Activated naive CD8-positive, alpha-beta T cell treated with anti-CD3 and anti-CD28 coated beads, Interleukin-2, amount 10 ng/mL, durations not matched to agents 7 days and 5 days (primary cell): ENCODE results near the gene RNF151. TPM values are rescaled to one million over a fixed set of nuclear protein-coding genes. Genes with fewer than 3 reads are reported as not detected.
"Not testable (repeated sequence)": the region's sequence is repeated elsewhere in the genome, so short reads cannot be mapped to it uniquely, and the experiment has no call there.

Experiments
- ATAC-seq: fragments of 150-1000 bp; cut with Tn5 transposase; one replicate; pipeline ENCODE4 v1.10.0; 2021; ENCODE audit warnings: low read depth, moderate library complexity
- POLR2A ChIA-PET: fragments of 350-600 bp; sonication (Branson Sonifier 250); formaldehyde crosslinking; loops from one replicate; lab custom pipeline; 2021; ENCODE audit warnings: antibody characterized with exemption; lab: Charles Lee
- DNase-seq: peaks from one replicate; pipeline ENCODE4 v3.0.0; 2021
- H3K27ac Mint-ChIP-seq: one replicate; pipeline ENCODE4 v1.8.0; 2022; ENCODE audit warnings: mild to moderate bottlenecking, mixed read lengths
- H3K27me3 Mint-ChIP-seq: one replicate; pipeline ENCODE4 v1.8.0; 2022; ENCODE audit warnings: mild to moderate bottlenecking, moderate library complexity, mixed read lengths
- H3K36me3 Mint-ChIP-seq: one replicate; pipeline ENCODE4 v1.8.0; 2021; ENCODE audit warnings: mild to moderate bottlenecking, mixed read lengths
- H3K4me1 Mint-ChIP-seq: one replicate; pipeline ENCODE4 v1.8.0; 2021; ENCODE audit warnings: mixed read lengths
- H3K4me3 Mint-ChIP-seq: one replicate; pipeline ENCODE4 v1.8.0; 2022; ENCODE audit warnings: mild to moderate bottlenecking, moderate library complexity, mixed read lengths
- H3K9me3 Mint-ChIP-seq: one replicate; pipeline ENCODE4 v1.8.0; 2021; ENCODE audit warnings: mixed read lengths
- total RNA-seq, 2 experiments: library from RNA; stranded (reverse); gene quantifications; one replicate each; pipeline ENCODE4 v1.2.3, GENCODE V29; 2021

RNF151 gene
- not detected for total RNA-seq

GRCh38 chr16:1966460-1966859, at the start of gene RNF151:
Gene RNF151, plus strand, starts transcription at chr16:1966856. Its CDS starts 26 bp downstream, at chr16:1966882.
- Mint-ChIP-seq H3K27ac (peak within 1 kb of the TSS; percentile 96), H3K9me3 (no peaks in the 10 kb centered on the region), H3K36me3 (peaks cover 14% of the 10 kb centered on the region), H3K4me3 (peak within 1 kb of the TSS; percentile 96), H3K4me1 (peaks cover 31% of the 10 kb centered on the region), H3K27me3 (no peaks in the 10 kb centered on the region)
- DNase-seq (no peak), ATAC-seq (no peak)
- POLR2A ChIA-PET: interaction anchor here (1.4 to 3.6 kb wide), 5 partner anchors 15 to 189 kb away, joined by 3 to 50 read pairs (median 20); partner anchors contain the start of genes GFER, MSRB1, NOXO1 and TRAF7

GRCh38 chr16:1917056-1917664, 49.5 kb upstream of the RNF151 start:
- no peak overlapping the region for H3K27ac Mint-ChIP-seq
- H3K4me1 Mint-ChIP-seq: peaks cover 1% of the 10 kb centered on the region
- DNase-seq: no peak
- no peak overlapping the region for H3K4me3 Mint-ChIP-seq
- no peaks in the 10 kb centered on the region for H3K9me3 Mint-ChIP-seq
- peaks cover 61% of the 10 kb centered on the region for H3K27me3 Mint-ChIP-seq
- no peak for ATAC-seq
- POLR2A ChIA-PET: no interaction called here
- no peaks in the 10 kb centered on the region for H3K36me3 Mint-ChIP-seq

- peaks cover 1% of the 10 kb centered on the region for H3K4me1 Mint-ChIP-seq
- H3K36me3 Mint-ChIP-seq: no peaks in the 10 kb centered on the region
- no peak for ATAC-seq
- no peak overlapping the region for H3K4me3 Mint-ChIP-seq
- no peak overlapping the region for H3K27ac Mint-ChIP-seq
- H3K27me3 Mint-ChIP-seq: peaks cover 66% of the 10 kb centered on the region
- DNase-seq: no peak
- no peaks in the 10 kb centered on the region for H3K9me3 Mint-ChIP-seq
- POLR2A ChIA-PET: no interaction called here
These were observed 48.8 kb upstream of the RNF151 start for GRCh38 chr16:1917665-1918350.

- POLR2A ChIA-PET: no interaction called here
- H3K4me1 Mint-ChIP-seq: peaks cover 1% of the 10 kb centered on the region
- H3K36me3 Mint-ChIP-seq: no peaks in the 10 kb centered on the region
- DNase-seq (no peak), ATAC-seq (no peak)
- H3K27ac Mint-ChIP-seq: no peak within 1 kb of the TSS
- no peaks in the 10 kb centered on the region for H3K9me3 Mint-ChIP-seq
- H3K4me3 Mint-ChIP-seq: no peak within 1 kb of the TSS
- peaks cover 71% of the 10 kb centered on the region for H3K27me3 Mint-ChIP-seq
These were observed 48.0 kb upstream of the RNF151 start, which contains the start of gene HS3ST6 for GRCh38 chr16:1918351-1919326. Gene HS3ST6, minus strand, starts transcription at chr16:1918415. Its CDS starts 92 bp downstream, at chr16:1918323.

- Mint-ChIP-seq H3K27ac (no peak overlapping the region), H3K27me3 (peaks cover 73% of the 10 kb centered on the region), H3K4me3 (no peak overlapping the region), H3K4me1 (peaks cover 1% of the 10 kb centered on the region), H3K9me3 (no peaks in the 10 kb centered on the region), H3K36me3 (no peaks in the 10 kb centered on the region)
- ATAC-seq: no peak
- POLR2A ChIA-PET: no interaction called here
- no peak for DNase-seq
These were observed 47.2 kb upstream of the RNF151 start for GRCh38 chr16:1919327-1919998.

GRCh38 chr16:1920122-1920521, 46.5 kb upstream of the RNF151 start:
- POLR2A ChIA-PET, H3K4me3 Mint-ChIP-seq, H3K4me1 Mint-ChIP-seq, H3K9me3 Mint-ChIP-seq, H3K36me3 Mint-ChIP-seq, ATAC-seq, H3K27ac Mint-ChIP-seq, DNase-seq: not testable (repeated sequence)
- H3K27me3 Mint-ChIP-seq: peaks cover 73% of the 10 kb centered on the region

GRCh38 chr16:1920727-1921171, 45.9 kb upstream of the RNF151 start:
- Mint-ChIP-seq H3K4me1 (peaks cover 1% of the 10 kb centered on the region), H3K27ac (no peak overlapping the region), H3K9me3 (no peaks in the 10 kb centered on the region), H3K36me3 (no peaks in the 10 kb centered on the region), H3K27me3 (peaks cover 66% of the 10 kb centered on the region), H3K4me3 (no peak overlapping the region)
- ATAC-seq (no peak), DNase-seq (no peak)
- POLR2A ChIA-PET: no interaction called here

- Mint-ChIP-seq H3K4me1 (peaks cover 1% of the 10 kb centered on the region), H3K27ac (no peak overlapping the region), H3K27me3 (peaks cover 52% of the 10 kb centered on the region), H3K36me3 (no peaks in the 10 kb centered on the region), H3K9me3 (no peaks in the 10 kb centered on the region), H3K4me3 (no peak overlapping the region)
- POLR2A ChIA-PET: no interaction called here
- no peak for DNase-seq
- no peak for ATAC-seq
These were observed 44.3 kb upstream of the RNF151 start for GRCh38 chr16:1922357-1922756.

- Mint-ChIP-seq H3K27me3 (peaks cover 51% of the 10 kb centered on the region), H3K9me3 (no peaks in the 10 kb centered on the region), H3K27ac (no peak overlapping the region), H3K4me1 (peaks cover 1% of the 10 kb centered on the region), H3K4me3 (no peak overlapping the region), H3K36me3 (no peaks in the 10 kb centered on the region)
- ATAC-seq (no peak), DNase-seq (no peak)
- POLR2A ChIA-PET: interaction anchor here (1.8 kb wide), 1 partner anchor 141 kb away, joined by 6 read pairs; the partner anchor contains the start of genes NUBP2 and SPSB3
These were observed 43.2 kb upstream of the RNF151 start for GRCh38 chr16:1923299-1924034.

GRCh38 chr16:1924095-1924494, 42.6 kb upstream of the RNF151 start:
- POLR2A ChIA-PET: interaction anchor here (1.8 kb wide), 1 partner anchor 142 kb away, joined by 6 read pairs; the partner anchor contains the start of genes NUBP2 and SPSB3
- no peak overlapping the region for H3K27ac Mint-ChIP-seq
- H3K36me3 Mint-ChIP-seq: no peaks in the 10 kb centered on the region
- no peak for DNase-seq
- H3K27me3 Mint-ChIP-seq: peaks cover 46% of the 10 kb centered on the region
- no peak for ATAC-seq
- H3K9me3 Mint-ChIP-seq: no peaks in the 10 kb centered on the region
- peaks cover 2% of the 10 kb centered on the region for H3K4me1 Mint-ChIP-seq
- no peak overlapping the region for H3K4me3 Mint-ChIP-seq

- DNase-seq (no peak), ATAC-seq (no peak)
- POLR2A ChIA-PET: no interaction called here
- Mint-ChIP-seq H3K36me3 (no peaks in the 10 kb centered on the region), H3K4me1 (peaks cover 2% of the 10 kb centered on the region), H3K9me3 (no peaks in the 10 kb centered on the region), H3K4me3 (no peak overlapping the region), H3K27ac (no peak overlapping the region), H3K27me3 (peaks cover 35% of the 10 kb centered on the region)
These were observed 40.4 kb upstream of the RNF151 start for GRCh38 chr16:1926271-1926670.

GRCh38 chr16:1929105-1929504, 37.6 kb upstream of the RNF151 start:
- Mint-ChIP-seq H3K9me3 (no peaks in the 10 kb centered on the region), H3K4me3 (peak overlapping the region; percentile 80), H3K36me3 (no peaks in the 10 kb centered on the region), H3K27me3 (peaks cover 13% of the 10 kb centered on the region), H3K4me1 (peaks cover 2% of the 10 kb centered on the region), H3K27ac (peak overlapping the region; percentile 72)
- peak; percentile 21 for ATAC-seq
- POLR2A ChIA-PET: interaction anchor here (0.6 to 1.1 kb wide), 5 partner anchors 14 to 147 kb away, joined by 3 to 10 read pairs (median 3); partner anchors contain the start of genes MSRB1, NTHL1, NUBP2 and RPS2
- no peak for DNase-seq
